ENCODE results near the gene RYR1.
"Not testable (repeated sequence)": the region's sequence is repeated elsewhere in the genome, so short reads cannot be mapped to it uniquely, and the experiment has no call there.

The RYR1 gene

GRCh38 chr19:38457690-38458405, 24.4 kb downstream of the RYR1 start:
- no peak for DNase-seq (ENCODE audit: low spot score)

DNA sequence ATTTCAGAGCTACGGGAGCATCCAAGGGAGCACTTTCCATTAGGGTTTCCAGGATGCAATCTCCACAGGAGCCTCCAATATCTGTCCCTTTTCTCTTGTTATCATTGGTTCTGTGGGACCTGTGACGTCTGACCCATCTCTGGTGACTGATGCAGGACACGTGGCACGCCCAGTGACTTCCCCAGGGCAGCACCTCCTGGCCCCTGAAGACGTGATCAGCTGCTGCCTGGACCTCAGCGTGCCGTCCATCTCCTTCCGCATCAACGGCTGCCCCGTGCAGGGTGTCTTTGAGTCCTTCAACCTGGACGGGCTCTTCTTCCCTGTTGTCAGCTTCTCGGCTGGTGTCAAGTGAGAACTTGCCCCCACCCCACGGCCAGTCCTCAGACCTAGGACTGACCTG, 25.5 kb downstream of the RYR1 start:
- DNase-seq (ENCODE audit: low spot score) = no peak

- no peak for DNase-seq (ENCODE audit: low spot score)
Observed at GRCh38 chr19:38463365-38463764, 29.9 kb downstream of the RYR1 start.

DNA sequence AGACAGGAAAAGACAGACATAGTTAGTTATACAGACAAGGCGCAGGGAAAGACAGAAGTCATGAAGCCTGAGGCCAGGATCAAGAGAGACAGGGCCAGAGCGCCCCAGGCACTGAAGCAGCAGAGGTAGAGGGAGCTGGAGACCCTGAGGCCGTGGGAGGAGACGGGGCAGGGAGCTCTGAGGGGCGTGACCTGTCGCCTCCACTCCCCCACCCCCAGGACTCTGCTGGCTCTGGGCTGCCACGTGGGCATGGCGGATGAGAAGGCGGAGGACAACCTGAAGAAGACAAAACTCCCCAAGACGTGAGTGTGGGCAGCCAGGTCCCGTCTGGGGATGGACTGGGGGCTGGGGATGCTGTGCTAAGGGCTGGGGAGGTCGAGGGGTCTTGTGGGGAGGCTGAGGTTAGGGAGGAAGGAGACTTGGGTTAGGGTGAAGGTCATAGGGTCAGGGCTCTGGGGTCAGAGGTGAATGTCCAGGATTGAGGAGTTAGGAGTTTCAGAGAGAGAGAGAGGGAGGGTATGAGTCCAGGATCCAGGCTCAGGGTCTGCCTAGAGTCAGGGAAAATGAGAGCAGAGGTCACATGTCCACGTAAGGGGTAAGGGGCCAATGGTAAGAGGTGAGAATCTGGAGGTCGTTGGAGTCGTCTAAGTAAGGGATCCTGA, 31.1 kb downstream of the RYR1 start:
- DNase-seq (ENCODE audit: low spot score) = no peak

- no peak for DNase-seq (ENCODE audit: low spot score)
Observed at GRCh38 chr19:38466050-38466449, 32.6 kb downstream of the RYR1 start.

GRCh38 chr19:38467541-38468525, 34.3 kb downstream of the RYR1 start:
- DNase-seq (ENCODE audit: low spot score) = no peak

DNA sequence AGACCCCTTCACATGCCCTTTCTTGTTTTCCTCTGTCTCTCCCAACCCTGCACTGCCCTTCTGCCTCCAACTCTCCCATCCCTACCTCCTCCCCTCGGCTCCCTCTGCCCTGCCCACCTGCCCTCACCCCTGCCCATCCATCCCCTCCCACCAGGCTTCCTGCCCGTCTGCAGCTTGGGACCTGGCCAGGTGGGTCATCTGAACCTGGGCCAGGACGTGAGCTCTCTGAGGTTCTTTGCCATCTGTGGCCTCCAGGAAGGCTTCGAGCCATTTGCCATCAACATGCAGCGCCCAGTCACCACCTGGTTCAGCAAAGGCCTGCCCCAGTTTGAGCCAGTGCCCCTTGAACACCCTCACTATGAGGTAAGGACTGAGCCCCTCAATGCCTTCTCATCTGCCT, 35.7 kb downstream of the RYR1 start:
- DNase-seq (ENCODE audit: low spot score) = no peak

DNA sequence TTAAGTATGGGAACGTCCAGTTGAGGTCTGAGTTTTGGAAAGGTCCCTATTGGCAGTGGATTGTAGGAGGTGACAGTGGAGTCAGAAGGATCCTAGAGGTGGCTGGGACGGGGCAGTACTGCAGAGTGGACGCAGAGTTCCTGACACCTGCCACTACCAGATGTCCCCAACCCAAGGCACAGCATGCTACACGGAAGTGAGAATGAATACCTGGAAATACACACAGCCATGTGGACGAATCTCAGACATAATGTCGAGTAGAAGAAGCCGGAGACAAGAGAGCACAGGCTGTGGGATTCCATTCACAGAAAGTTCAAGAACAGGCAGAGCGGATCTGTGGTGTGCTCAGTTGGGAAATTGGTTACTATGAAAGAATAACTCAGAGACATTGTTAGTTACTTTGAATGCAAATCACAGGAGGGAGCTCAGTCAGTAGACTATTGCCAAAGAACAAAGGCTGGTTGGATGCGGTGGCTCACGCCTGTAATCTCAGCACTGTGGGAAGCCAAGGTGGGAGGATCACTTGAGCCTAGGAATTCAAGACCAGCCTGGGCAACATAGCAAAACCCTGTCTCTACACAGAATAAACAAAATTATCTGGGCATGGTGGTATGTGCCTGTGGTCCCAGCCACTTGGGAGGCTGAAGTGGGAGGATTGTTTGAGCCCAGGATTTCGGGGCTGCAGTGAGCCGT, 37.4 kb downstream of the RYR1 start:
- no peak for DNase-seq (ENCODE audit: low spot score)

- DNase-seq (ENCODE audit: low spot score) = not testable (repeated sequence)
Observed at GRCh38 chr19:38472725-38473124, 39.2 kb downstream of the RYR1 start.

DNA sequence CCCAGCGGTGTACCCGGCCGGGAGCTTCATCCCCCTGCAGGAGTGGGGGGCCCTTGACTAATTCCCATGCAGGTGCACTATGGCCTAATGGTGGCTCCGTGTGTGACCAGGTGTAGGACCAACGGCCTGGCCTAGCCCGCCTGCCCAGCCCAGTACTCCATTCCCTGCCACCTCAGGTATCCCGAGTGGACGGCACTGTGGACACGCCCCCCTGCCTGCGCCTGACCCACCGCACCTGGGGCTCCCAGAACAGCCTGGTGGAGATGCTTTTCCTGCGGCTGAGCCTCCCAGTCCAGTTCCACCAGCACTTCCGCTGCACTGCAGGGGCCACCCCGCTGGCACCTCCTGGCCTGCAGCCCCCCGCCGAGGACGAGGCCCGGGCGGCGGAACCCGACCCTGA, 39.7 kb downstream of the RYR1 start:
- no peak for DNase-seq (ENCODE audit: low spot score)

- DNase-seq (ENCODE audit: low spot score) = no peak
Observed at GRCh38 chr19:38475176-38475575, 41.7 kb downstream of the RYR1 start.

- DNase-seq (ENCODE audit: low spot score) = no peak
Observed at GRCh38 chr19:38478273-38478971, 44.9 kb downstream of the RYR1 start.

DNA sequence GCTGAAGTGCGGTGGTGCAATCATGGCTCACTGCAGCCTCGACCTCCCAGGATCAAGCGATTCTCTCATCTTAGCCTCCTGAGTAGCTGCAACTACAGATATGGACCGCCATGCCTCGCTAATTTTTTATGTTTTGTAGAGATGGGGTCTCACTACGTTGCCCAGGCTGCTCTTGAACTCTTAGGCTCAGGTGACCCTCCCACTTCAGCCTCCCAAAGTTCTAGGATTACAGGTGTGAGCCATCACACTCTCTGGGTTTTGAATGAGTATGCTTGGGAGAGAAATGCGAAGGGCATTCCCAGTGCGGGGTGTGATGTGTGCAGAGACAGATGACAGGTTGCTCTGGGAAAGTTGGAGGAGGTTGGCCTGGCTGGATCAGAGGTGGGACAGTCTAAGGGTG, 49.0 kb downstream of the RYR1 start:
- no peak for DNase-seq (ENCODE audit: low spot score)

DNA sequence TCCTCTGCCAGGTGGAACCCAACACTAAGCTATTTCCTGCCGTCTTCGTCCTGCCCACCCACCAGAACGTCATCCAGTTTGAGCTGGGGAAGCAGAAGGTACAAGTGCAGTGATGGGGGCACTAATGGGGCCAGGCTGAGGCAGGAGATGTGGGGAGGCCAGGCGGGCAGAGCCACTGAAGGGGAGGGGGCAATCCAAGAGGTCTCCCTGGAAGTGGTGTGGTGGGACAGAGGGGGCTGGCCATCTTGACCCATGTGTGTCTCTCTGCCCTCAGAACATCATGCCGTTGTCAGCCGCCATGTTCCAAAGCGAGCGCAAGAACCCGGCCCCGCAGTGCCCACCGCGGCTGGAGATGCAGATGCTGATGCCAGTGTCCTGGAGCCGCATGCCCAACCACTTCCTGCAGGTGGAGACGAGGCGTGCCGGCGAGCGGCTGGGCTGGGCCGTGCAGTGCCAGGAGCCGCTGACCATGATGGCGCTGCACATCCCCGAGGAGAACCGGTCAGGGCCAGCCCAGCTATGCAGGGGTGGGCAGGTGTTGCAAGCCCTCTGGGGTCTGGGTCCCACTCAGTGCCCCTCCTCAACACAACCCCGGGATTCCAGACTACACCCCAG, 49.6 kb downstream of the RYR1 start:
- DNase-seq (ENCODE audit: low spot score) = no peak

- DNase-seq (ENCODE audit: low spot score) = no peak
Observed at GRCh38 chr19:38484747-38485146, 51.3 kb downstream of the RYR1 start.

DNA sequence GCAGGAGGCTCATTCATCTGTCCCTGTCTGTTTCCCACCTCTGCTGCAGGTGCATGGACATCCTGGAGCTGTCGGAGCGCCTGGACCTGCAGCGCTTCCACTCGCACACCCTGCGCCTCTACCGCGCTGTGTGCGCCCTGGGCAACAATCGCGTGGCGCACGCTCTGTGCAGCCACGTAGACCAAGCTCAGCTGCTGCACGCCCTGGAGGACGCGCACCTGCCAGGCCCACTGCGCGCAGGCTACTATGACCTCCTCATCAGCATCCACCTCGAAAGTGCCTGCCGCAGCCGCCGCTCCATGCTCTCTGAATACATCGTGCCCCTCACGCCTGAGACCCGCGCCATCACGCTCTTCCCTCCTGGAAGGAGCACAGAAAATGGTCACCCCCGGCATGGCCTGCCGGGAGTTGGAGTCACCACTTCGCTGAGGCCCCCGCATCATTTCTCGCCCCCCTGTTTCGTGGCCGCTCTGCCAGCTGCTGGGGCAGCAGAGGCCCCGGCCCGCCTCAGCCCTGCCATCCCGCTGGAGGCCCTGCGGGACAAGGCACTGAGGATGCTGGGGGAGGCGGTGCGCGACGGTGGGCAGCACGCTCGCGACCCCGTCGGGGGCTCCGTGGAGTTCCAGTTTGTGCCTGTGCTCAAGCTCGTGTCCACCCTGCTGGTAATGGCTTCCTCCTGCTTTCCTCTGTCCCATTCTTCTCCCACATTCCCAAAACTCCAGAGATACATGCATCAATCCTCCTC, 52.2 kb downstream of the RYR1 start:
- no peak for DNase-seq (ENCODE audit: low spot score)

GRCh38 chr19:38486731-38487336, 53.3 kb downstream of the RYR1 start:
- no peak for DNase-seq (ENCODE audit: low spot score)

GRCh38 chr19:38488096-38488495, 54.6 kb downstream of the RYR1 start:
- DNase-seq (ENCODE audit: low spot score) = no peak

GRCh38 chr19:38488776-38489481, 55.4 kb downstream of the RYR1 start:
- no peak for DNase-seq (ENCODE audit: low spot score)
